Measurements from ENCODE around the gene SHC3.

- TF ChIP-seq CTCF (IDR thresholded peaks at IDR 0.05) (no peak), POLR2AphosphoS5 (IDR thresholded peaks at IDR 0.05) (no peak), POLR2A (IDR thresholded peaks at IDR 0.05) (no peak), EP300 (IDR thresholded peaks at IDR 0.05) (no peak)
Observed at GRCh38 chr9:89001917-89002540, 176.6 kb downstream of the SHC3 start.

All from upper lobe of left lung (tissue), 4 donors.